ENCODE data around the gene UBE3A.

The UBE3A gene

DNA sequence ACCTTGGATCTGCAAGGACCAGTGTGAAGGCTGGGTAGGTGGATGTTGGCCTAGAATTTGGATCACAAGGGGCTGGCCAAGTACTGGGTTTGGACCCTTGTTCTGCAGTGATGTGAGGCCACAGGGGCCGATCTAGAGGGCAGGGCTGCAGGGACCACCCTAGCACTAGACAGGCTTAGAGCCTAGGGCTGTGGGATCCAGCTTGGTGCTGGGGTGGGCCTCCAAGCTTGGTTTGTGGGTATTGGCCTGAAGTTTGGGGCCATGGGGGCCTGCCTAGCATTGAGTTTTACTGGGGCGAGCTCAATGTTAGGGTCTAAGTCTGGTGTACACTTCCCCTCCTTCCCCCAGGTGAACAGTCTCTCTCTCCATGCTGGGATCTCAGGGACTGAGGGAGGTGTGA, 36.5 kb downstream of the UBE3A start:
- no peak for DNase-seq
- H3K27me3 ChIP-seq (ENCODE audit: insufficient read depth, low read depth, severe bottlenecking), result no peaks in the 10 kb centered on the region
- peaks cover 53% of the 10 kb centered on the region for H3K36me3 ChIP-seq
- H3K27ac ChIP-seq, result no peak overlapping the region
- TF ChIP-seq, protein P1, sequence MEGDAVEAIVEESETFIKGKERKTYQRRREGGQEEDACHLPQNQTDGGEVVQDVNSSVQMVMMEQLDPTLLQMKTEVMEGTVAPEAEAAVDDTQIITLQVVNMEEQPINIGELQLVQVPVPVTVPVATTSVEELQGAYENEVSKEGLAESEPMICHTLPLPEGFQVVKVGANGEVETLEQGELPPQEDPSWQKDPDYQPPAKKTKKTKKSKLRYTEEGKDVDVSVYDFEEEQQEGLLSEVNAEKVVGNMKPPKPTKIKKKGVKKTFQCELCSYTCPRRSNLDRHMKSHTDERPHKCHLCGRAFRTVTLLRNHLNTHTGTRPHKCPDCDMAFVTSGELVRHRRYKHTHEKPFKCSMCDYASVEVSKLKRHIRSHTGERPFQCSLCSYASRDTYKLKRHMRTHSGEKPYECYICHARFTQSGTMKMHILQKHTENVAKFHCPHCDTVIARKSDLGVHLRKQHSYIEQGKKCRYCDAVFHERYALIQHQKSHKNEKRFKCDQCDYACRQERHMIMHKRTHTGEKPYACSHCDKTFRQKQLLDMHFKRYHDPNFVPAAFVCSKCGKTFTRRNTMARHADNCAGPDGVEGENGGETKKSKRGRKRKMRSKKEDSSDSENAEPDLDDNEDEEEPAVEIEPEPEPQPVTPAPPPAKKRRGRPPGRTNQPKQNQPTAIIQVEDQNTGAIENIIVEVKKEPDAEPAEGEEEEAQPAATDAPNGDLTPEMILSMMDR (IDR thresholded peaks at IDR 0.05; ENCODE audit: low read depth, low read length), result no peak
- no peaks in the 10 kb centered on the region for H3K9me3 ChIP-seq (ENCODE audit: severe bottlenecking)
- no peak overlapping the region for H3K4me3 ChIP-seq (ENCODE audit: low read depth, low read length)

DNA sequence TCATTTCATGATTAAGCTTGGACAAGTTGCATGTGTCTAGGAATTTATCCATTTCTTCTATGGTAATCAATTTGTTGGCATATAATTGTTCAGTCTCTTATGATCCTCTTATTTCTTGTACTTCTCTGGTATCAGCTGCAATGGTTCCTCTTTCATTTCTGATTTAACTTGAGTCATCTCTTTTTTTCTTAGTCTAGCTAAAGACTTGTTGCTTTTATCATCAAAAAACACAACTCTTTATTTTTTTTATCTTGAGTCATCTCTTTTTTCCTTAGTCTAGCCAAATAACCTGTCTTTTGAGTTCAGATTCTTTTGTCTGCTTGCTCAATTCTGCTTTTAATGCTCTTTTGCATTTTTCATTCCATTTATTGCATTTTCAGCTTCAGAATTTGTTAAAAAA, 37.3 kb downstream of the UBE3A start:
- H3K27ac ChIP-seq, result no peak overlapping the region
- no peaks in the 10 kb centered on the region for H3K9me3 ChIP-seq (ENCODE audit: severe bottlenecking)
- TF ChIP-seq, protein P1 (IDR thresholded peaks at IDR 0.05; ENCODE audit: low read depth, low read length), result no peak
- H3K36me3 ChIP-seq, result peaks cover 53% of the 10 kb centered on the region
- no peak for DNase-seq
- H3K4me3 ChIP-seq (ENCODE audit: low read depth, low read length), result no peak overlapping the region
- H3K27me3 ChIP-seq (ENCODE audit: insufficient read depth, low read depth, severe bottlenecking), result no peaks in the 10 kb centered on the region

DNA sequence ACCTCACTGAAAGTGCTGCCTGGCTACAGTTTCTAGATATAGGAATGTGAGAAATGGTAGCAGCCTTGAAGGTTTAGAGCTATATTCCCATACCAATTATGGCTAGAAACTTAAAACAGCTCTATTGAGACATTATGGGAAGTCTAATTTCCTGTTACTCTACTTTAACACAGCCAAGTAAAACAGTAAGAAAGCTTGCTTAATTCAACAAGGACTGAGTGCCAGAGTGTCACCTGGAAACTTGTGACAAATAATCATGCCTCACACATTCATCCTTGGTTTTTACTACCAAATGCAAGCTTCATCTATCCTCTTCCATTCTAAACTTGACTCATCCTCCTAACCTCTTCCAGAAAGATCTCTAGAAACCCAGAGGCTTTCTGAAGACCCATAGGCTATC, 41.7 kb downstream of the UBE3A start:
- DNase-seq, result no peak
- Histone ChIP-seq H3K27ac (no peak overlapping the region), H3K9me3 (ENCODE audit: severe bottlenecking) (no peaks in the 10 kb centered on the region), H3K27me3 (ENCODE audit: insufficient read depth, low read depth, severe bottlenecking) (no peaks in the 10 kb centered on the region), H3K4me3 (ENCODE audit: low read depth, low read length) (no peak overlapping the region), H3K36me3 (peaks cover 22% of the 10 kb centered on the region)
- TF ChIP-seq, protein P1 (IDR thresholded peaks at IDR 0.05; ENCODE audit: low read depth, low read length), result no peak

DNA sequence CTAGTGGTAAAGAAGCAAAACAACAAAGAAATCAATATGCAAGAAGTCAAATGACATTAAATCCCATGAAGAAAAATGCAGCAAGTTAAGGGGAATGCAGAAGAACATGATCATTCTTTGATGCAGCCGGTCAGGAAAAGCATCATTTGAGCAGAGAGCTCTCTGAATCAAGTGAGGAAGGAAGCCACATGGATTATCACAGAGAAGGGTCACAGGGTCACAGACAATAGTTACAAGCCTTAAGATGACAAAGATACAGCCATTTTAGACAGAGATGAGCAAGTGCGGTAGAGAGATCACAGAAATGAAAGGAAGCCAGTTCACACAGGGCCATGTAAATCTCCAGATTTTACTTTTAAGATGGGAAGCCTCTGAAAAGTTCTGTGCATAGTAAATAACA, 43.9 kb downstream of the UBE3A start:
- H3K4me3 ChIP-seq (ENCODE audit: low read depth, low read length), result no peak overlapping the region
- H3K27ac ChIP-seq, result no peak overlapping the region
- TF ChIP-seq, protein P1 (IDR thresholded peaks at IDR 0.05; ENCODE audit: low read depth, low read length), result no peak
- no peaks in the 10 kb centered on the region for H3K9me3 ChIP-seq (ENCODE audit: severe bottlenecking)
- no peak for DNase-seq
- peaks cover 17% of the 10 kb centered on the region for H3K36me3 ChIP-seq
- H3K27me3 ChIP-seq (ENCODE audit: insufficient read depth, low read depth, severe bottlenecking), result no peaks in the 10 kb centered on the region

DNA sequence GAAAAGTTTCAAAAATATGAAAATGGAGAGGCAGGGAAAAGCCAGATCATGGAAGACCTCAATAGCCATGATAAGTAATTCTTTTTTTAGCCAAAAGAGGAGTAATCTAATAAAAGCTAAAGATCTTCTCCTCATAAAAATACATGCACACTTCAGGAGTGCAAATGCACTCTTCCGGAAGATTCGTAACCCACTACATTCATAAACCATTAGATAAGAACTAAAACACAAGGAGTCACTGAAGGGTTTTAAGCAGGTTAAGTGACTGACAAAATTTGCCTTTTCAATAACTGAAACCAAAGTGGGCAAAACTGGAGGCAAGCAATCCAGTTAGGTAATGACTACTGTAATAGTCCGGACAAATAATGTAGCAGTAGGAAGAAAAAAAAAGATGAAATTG, 46.0 kb downstream of the UBE3A start:
- no peak overlapping the region for H3K27ac ChIP-seq
- no peak overlapping the region for H3K4me3 ChIP-seq (ENCODE audit: low read depth, low read length)
- H3K9me3 ChIP-seq (ENCODE audit: severe bottlenecking), result no peaks in the 10 kb centered on the region
- TF ChIP-seq, protein P1 (IDR thresholded peaks at IDR 0.05; ENCODE audit: low read depth, low read length), result no peak
- no peaks in the 10 kb centered on the region for H3K27me3 ChIP-seq (ENCODE audit: insufficient read depth, low read depth, severe bottlenecking)
- DNase-seq, result no peak
- peaks cover 17% of the 10 kb centered on the region for H3K36me3 ChIP-seq

DNA sequence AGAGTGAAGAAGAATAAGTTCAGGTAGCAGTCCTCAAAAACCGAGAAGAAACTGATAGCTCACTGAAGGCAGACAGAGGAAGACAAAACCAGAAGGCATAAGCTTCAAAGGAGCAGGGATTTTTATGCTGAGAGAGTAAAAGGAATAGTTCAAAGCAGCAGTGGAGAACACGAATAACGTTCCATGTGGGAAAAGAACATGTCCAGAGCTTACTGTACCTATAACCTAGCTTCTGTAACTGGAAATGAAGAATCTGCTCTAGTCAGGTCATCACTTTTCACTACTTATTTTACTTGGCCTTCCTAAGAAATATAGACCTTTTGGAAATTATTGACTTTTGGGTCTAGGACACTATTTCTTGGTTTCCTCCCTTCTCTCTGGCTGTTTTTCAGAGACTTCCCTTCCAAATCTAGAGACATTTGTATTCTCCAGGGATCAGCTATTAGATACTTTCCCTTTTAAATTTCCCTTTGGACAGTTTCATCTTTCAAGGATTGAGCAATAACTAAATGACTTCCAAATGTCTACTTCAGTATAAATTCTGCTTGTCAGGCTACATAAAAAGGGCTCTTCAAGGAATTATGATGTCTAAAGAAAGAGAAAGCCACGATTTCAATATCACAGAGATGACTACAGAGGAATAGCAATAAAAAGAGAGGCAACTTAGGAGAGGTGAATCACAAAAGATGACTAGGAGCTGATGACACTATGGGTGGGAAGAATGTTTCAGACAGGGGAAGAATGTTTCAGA, 46.7 kb downstream of the UBE3A start:
- no peak overlapping the region for H3K4me3 ChIP-seq (ENCODE audit: low read depth, low read length)
- no peak for DNase-seq
- peaks cover 20% of the 10 kb centered on the region for H3K36me3 ChIP-seq

More for the DNA sequence above, 46.7 kb downstream of the UBE3A start:
- Histone ChIP-seq H3K27ac (no peak overlapping the region), H3K9me3 (ENCODE audit: severe bottlenecking) (no peaks in the 10 kb centered on the region), H3K27me3 (ENCODE audit: insufficient read depth, low read depth, severe bottlenecking) (no peaks in the 10 kb centered on the region)
- TF ChIP-seq, protein P1 (IDR thresholded peaks at IDR 0.05; ENCODE audit: low read depth, low read length), result no peak

All from WERI-Rb-1 (cell line).